GM21360 (cell line): ENCODE measurements around the gene PANX1.
"Not testable (repeated sequence)": the region's sequence is repeated elsewhere in the genome, so short reads cannot be mapped to it uniquely, and the experiment has no call there.

Source experiments
- ATAC-seq: cut with Tn5 transposase; IDR thresholded peaks from one replicate; pipeline ENCODE4 v1.9.1; 2021; ENCODE audit warnings: mild to moderate bottlenecking, moderate library complexity; ENCODE audit not compliant: unreplicated experiment

PANX1 gene

DNA sequence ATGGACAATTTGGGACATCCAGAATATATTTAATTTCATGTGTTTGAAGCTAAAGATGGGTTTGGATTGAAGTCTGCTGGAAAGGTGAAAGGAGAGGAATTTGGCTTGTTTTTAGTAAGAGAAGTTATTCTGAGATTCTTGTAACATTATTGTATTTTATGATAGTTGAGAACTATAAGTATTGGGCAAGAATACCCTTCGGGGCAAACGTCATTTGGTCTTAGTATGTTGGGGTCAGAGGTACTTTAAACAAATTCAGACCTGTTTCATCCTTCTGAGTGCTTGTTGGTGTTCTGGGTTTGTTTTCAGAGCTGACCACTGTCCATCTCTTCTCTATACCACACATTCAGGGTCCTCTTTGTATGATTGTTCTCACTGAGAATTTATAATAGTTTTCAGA, 19.5 kb downstream of the PANX1 start:
- ATAC-seq = no peak

DNA sequence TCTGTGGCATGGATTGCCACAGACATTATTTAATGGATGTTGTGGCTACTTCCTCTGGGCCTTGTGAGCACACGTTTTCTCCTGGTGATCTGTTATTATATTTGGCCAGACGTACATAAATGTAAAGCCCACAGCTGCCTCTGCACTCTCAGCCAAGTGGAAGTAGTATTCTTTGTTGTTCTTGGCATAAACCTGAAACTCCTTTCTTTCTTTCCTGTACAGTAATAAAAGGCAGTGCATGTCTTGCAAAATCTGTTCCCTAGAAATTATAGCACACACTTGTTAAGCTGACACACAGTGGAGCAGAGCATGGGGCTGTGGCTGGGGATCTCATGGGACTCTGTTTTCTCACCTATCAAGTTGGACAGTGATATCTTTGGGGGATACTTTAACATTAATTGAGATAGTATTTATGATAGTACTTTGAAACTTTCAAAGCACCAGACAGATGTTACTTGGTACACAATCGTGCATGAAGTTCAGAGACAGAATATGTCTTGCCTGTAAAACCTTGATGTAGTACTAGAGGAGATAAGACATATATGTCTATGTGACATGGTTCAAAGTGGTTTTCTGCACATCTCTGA, 20.9 kb downstream of the PANX1 start:
- ATAC-seq = no peak

DNA sequence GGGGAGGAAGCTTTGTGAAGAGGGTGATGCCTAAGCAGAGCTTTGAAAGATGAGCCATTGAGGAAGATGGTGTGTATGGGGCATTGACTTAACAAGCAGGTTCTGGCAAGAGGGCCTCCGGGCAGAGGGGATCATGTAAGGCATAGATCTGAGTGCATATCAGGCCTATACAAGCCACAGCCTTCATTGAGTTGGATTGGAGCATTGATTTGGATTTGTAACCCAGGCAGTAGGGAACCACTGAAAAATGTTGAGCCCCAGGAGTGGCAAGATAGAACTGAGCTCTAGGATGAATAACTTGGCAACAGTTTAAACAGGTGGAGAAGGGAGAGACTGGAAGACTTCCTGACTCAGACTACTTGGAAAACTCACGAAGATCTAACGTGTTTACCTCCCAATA, 21.4 kb downstream of the PANX1 start:
- no peak for ATAC-seq

DNA sequence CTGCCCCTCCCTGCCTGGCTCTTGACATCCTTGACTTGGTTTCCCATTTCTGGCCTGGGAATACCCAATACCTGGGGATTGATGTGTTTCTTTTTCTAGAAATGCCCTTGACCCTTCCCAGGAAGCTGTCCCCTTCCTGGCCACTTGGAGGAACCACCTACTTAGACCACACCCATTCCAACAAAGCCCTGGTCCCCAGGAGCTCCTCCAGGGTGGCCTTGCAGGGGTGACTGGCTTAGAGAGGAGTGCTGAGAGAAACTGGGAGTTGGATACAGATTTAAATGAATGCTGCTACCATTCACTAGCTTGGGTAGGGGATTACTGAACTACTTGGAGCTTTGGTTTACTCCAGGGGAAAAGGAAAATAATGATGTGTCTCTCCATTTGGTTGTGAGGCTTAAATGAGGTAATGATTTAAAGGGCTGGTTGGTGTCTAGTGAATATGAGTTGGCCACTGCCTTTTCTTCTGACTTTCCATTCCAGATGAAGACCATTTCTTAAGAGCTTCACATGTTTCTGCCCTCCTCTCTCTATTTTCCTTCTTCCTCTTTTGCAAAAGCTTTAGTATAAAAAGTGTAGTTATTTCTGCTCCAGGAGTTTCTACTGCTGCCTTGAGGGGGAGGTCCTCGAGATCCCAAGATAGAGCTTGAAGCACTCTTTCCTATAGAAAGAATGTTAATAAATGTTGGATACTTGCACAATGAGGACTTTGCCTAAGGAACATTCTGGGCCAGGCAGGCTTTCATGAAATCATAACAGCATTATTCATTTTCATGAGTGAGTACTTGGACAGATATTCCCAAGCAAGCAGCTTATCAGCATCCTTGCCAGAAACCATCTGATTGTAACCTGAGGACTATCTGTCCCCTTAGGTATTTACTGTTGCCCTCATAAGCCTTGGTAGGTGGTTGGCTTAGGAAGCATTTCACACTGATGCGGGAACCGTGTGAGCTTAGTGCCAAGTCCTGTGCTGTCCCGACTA, 22.4 kb downstream of the PANX1 start:
- ATAC-seq = no peak

DNA sequence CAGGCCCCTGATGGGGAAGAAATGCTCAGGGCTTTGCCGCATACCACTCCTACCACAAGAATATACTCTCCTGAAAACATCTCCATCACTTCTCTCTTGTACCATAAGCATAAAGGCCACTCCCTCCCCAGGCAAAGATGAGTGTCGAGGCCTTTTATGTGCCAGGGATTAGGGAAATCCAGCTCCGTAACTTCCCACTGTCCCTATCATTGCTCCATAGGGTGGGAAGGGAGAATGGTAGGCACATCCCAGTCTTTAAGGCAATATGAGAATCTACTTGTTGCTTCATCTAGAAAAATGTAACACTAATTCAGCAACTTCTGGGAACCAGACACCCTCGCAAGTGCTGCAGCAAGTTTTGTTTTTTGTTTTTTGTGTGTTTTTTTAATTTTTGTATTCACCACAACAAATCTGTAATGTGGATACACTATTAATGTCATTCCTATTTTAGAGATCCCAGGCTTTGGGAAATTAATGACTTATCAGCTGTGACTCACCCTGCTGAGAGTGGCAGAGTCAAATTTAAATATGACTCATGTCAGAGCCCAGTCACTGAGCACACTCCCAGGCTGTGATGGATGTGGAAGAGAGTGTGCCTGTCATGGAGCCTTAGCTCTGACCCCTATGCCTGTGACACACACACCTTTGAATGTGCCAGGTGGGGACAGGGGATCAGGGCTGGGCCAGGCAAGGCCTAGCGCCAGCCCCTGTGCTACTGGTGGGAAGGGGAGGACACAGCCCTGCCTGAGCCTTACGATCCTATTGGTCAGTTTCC, 23.4 kb downstream of the PANX1 start:
- ATAC-seq = peak; percentile 75

DNA sequence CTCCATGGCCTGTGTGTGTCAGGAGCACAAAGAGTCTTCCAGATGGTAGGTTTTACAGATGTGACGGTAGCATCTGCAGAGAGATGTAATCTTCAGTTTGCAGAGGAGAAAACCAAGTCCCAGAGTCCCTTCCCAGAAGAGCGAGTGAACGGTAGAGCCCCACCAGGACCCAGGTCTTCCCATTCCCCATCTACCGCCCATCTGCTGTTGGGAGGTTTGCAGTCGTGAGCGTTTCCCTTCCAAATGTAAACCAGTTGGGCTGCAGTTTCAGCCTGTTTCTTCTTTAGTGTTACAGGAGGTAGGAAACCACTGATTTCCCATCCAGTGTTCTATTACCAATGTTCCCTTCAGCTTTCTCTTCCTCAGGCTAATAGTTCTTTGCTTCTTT, 24.0 kb downstream of the PANX1 start:
- ATAC-seq = no peak

DNA sequence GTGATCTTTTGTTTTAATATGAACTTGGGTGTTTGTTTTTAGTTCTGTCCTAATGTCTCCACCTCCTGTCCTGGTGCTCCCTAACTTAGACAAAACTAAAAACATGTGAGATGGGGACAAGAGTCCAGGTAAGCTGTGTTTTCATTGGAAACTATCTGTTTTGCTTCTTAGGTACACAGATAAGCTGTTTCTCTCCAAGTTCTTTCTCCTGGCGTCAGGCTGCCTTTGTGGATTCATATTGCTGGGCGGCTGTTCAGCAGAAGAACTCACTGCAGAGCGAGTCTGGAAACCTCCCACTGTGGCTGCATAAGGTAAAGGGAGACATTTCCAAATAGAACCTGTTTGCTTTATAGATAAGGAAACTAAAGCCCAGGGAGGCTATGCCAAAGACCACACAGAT, 24.7 kb downstream of the PANX1 start:
- ATAC-seq = no peak

DNA sequence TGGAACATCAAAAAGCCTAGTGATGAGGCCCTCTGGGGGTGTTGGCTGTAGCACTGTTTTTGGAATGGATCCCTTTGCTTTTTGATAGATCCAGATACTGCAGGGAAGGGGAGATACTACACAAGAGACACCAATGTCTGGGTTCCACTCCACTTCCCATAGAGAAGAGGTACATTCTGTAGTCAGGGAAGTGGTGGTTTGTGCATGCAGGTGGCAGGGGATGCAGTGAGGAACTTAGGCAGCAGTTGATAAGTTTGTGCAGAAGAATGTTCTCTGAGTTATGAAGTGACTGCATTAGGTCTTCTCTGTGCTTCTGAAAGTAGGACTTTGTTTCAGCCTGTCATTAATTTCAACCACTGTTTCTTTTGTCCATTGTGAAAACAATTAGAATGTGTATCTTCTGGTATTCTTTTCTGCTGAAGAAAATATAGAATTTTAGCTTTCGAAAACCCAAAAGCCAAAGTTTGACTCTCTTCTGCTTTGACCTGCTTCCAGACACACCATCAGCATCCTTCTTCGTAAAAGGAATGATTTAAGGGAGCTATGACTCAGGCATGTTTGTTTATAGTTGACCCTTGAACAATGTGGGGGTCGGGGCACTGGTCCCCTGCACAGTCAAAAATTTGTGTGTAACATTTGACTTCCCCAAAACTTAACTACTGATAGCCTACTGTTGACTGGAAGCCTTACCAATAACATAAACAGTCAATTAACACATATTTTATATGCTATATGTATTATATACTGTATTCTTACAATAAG, 25.6 kb downstream of the PANX1 start:
- ATAC-seq = no peak

DNA sequence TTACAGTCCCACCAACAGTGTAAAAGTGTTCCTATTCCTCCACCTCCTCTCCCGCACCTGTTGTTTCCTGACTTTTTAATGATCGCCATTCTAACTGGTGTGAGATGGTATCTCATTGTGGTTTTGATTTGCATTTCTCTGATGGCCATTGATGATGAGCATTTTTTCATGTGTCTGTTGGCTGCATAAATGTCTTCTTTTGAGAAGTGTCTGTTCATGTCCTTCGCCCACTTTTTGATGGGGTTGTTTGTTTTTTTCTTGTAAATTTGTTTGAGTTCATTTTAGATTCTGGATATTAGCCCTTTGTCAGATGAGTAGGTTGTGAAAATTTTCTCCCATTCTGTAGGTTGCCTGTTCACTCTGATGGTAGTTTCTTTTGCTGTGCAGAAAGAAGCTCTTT, 28.7 kb downstream of the PANX1 start:
- ATAC-seq = not testable (repeated sequence)

DNA sequence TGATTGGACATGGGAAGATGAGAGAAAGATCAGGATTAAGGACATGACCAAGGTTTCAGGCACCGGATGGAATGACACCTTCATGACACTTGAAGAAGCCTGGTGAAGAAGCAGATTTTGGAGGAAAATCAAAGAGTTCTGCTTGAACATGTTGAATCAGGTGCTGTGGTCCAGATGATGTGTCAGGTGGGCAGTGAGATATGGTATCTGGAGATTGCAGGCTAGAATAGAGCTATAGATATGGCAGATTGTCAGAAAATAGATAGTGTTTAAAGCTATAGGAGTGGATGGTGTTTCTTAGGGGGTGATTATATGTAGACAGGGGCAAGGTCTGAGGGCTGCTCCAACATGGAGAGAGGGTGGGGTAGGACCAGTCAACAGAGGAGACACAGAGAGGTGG, 40.2 kb downstream of the PANX1 start:
- ATAC-seq = no peak

DNA sequence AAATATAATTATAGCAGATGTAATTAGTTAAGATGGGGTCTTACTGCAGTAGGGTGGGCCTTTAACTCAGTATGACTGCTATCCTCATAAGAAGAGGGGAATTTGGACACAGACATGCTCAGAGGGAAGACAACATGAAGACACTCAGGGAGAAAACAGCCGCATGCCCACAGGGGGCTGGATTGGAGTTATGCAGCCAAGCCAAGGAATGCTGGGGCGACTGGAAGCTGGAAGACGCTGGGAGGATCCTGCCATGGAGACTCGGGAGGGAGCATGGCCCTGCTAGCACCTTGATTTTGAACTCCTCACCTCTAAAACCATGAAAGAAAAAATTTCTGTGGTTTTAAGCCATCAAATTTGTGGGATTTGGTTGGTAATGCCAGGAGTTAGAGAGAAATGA, 40.9 kb downstream of the PANX1 start:
- ATAC-seq = no peak

DNA sequence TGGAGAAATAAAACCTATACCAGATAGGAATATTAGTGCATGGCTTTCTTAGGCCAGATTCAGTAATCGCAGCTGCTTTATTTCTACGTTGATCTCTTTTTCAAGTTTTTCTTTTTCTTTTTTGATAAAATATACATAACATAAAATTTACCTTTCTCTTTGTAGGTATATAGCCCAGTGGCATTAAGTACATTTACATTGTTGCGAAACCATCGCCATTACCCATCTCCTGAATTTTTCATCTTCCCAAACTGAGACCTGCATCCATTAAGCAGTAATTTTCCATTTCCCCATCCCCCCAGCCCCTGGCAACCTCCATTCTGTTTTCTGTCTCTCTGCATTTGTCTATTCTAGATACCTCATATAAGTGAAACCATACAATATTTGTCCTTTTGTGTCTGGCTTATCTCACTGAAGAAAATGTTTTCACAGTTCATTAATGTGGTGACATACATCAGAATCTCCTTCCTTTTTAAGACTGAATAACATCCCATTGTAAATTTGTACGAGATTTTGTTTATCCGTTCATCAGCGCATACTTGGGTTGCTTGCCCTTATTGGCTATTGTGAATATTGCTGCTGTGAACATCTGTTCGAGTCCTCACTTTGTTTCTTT, 41.4 kb downstream of the PANX1 start:
- no peak for ATAC-seq

DNA sequence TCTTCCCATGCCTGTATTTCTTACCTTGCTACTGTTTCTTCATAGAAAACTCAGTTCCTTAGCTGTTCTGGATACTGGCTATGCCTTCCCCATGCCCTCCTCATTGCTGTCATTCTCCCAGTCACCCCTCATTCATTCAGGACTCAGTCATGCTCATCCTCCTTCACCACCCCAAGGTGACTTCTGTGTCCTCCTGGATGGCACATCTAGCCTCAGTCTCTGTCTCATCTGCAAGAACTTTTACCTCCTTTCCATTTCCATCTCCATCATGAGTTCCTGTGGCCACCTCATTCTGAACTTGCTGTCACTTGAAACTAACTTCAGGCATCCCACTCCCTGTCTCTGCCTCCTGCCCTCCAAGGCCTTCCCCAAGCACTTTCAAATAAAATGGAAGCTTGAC, 42.3 kb downstream of the PANX1 start:
- ATAC-seq = no peak

DNA sequence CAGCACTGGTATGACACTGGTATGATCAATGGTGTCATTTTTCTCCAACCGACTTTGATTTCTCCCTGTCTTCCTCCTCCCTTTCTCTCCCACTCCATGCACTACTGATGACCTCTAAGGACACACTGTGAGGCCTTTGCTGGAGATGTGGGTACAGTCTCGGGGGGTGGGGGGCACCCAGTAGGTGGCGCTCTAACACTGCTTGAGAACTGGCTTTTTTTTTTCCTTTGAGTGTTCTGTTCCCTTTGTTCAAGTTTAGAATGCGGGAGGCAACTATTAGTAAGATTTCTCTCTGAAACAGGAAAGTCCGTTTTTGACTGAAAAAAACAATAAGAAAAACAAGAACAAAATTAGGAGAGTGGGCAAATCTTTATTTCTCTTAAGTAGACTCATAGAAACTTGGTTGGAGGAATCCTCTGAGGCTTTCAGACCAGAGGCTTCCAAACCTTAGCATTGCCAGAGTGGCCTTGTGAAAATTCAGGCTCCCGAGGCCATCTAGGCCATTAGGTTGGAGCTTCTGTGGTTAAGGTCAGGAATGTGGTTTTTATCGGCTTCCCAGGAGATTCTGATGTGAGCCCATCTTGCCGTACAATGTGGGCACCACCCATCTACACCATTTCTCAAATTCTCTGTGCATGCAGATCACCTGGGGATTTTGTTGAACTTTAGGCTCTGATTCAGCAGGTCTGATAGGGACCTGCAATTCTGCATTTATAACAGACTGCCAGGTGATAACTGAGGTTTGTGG, 43.2 kb downstream of the PANX1 start:
- peak; percentile 71 for ATAC-seq

DNA sequence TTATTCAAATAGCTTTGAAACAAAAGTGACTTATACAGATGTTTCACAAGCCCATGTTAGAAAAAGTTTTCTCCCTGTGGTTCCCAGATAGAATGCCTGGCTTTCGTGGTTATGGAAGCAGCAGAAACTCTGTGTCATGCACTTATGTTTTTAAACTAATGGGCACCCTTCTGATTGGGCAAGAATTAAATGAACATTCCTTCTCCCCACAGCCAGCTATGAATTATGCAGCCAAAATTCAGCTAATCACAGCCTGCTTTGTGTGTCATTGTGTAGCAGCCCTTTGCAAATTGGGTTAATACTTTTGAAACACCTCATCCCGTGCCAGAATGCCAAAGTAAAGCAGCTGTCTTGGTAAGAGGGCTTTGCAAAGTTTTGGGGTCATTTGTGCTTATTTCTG, 46.9 kb downstream of the PANX1 start:
- ATAC-seq = no peak

DNA sequence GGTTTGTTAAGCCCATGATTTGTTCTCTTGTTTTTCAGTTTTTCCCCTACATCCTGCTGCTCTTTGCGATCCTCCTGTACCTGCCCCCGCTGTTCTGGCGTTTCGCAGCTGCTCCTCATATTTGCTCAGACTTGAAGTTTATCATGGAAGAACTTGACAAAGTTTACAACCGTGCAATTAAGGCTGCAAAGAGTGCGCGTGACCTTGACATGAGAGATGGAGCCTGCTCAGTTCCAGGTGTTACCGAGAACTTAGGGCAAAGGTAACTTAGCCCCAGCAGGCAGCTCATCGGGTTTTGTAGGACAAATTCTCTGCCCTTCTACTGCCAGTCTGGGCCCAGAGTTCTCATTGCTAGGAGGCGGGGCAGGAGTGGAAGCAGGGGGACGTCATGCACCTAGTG, 49.7 kb downstream of the PANX1 start:
- ATAC-seq = no peak

DNA sequence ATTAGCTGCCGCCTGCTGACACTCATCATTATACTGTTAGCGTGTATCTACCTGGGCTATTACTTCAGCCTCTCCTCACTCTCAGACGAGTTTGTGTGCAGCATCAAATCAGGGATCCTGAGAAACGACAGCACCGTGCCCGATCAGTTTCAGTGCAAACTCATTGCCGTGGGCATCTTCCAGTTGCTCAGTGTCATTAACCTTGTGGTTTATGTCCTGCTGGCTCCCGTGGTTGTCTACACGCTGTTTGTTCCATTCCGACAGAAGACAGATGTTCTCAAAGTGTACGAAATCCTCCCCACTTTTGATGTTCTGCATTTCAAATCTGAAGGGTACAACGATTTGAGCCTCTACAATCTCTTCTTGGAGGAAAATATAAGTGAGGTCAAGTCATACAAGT, 51.1 kb downstream of the PANX1 start:
- no peak for ATAC-seq

DNA sequence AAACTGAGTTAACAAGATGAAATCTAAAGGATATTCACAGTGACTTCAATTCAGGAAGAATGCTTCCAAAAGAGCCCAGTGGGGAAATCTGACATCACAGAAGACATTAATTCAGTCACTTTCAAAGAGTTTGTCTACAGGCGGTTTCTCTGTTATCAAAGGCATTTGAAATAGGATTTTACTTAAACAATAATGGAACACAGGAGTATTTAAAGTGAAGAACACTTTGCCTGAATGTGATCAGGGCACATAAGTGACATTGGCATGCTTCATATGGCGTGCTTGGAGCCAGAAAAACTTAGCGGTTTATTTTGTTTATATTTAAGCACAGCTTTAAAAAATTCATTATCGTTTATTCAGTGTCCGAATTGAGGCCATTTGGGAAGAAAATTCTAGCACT, 52.9 kb downstream of the PANX1 start:
- no peak for ATAC-seq

DNA sequence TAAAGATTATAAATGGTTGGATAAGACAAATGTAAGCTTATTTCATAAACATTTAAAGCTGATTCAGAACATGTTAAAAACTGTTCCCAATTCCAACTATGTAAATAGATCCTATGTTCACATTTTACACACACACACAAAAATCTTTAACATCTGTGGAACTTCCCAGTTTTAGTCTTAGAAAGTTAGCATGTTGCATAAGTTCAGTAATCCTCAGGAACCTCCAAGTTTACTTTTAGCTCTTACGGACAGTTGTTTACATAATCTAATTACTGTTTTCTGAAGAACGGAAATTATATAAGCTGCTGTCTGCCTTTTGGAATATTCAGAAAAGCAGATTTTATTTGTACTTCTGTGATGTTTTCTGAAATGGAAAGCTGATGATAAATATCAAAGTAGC, 53.3 kb downstream of the PANX1 start:
- ATAC-seq = no peak
